OCI-LY1 (cell line): Measurements from ENCODE around the gene CALML5.

Experiments
- H2AFZ ChIP-seq: fragments of 200-600 bp; sonication (generic), shearing (Covaris generic); 2 replicates; pipeline ENCODE4 v1.6.0; 2014; ENCODE audit warnings: antibody characterized with exemption, mild to moderate bottlenecking, low read length
- H3F3A ChIP-seq: fragments of 200-600 bp; sonication (generic), shearing (Covaris generic); 2 replicates; pipeline ENCODE4 v1.6.0; 2014; ENCODE audit warnings: mild to moderate bottlenecking, antibody characterized with exemption, low read length, moderate library complexity; ENCODE audit not compliant: insufficient read depth
- H3K27ac ChIP-seq: fragments of 200-600 bp; sonication (generic); 2 replicates; pipeline ENCODE4 v1.5.1; 2014; ENCODE audit warnings: low read length, mixed run types, mild to moderate bottlenecking, low read depth; ENCODE audit not compliant: poor library complexity, severe bottlenecking
- H3K27me3 ChIP-seq: fragments of 200-600 bp; sonication (generic); 2 replicates; pipeline ENCODE4 v1.6.0; 2014; ENCODE audit warnings: antibody characterized with exemption, mild to moderate bottlenecking, low read length, moderate library complexity; ENCODE audit not compliant: insufficient read depth
- H3K36me3 ChIP-seq: fragments of 200-600 bp; sonication (generic); 2 replicates; pipeline ENCODE4 v1.6.1; 2014; ENCODE audit warnings: mild to moderate bottlenecking, antibody characterized with exemption, low read length, moderate library complexity, mixed read lengths; ENCODE audit not compliant: insufficient read depth
- H3K4me1 ChIP-seq: fragments of 200-600 bp; sonication (generic); 2 replicates; pipeline ENCODE4 v1.5.1; 2014; ENCODE audit warnings: mild to moderate bottlenecking, low read length, moderate library complexity; ENCODE audit not compliant: insufficient read depth, severe bottlenecking
- H3K4me2 ChIP-seq: fragments of 200-600 bp; sonication (generic), shearing (Covaris generic); 2 replicates; pipeline ENCODE4 v1.6.1; 2014; ENCODE audit warnings: low read length
- H3K4me3 ChIP-seq: fragments of 200-600 bp; sonication (generic); 2 replicates; pipeline ENCODE4 v1.5.1; 2014; ENCODE audit warnings: low read length, low read depth, mild to moderate bottlenecking, mixed read lengths; ENCODE audit not compliant: poor library complexity, severe bottlenecking
- H3K79me2 ChIP-seq: fragments of 200-600 bp; shearing (Covaris generic); 2 replicates; pipeline ENCODE4 v1.6.1; 2016; ENCODE audit warnings: mixed run types, low read length, mixed read lengths; ENCODE audit not compliant: insufficient read depth
- H3K9ac ChIP-seq: fragments of 200-600 bp; sonication (generic), shearing (Covaris generic); 2 replicates; pipeline ENCODE4 v1.6.1; 2014; ENCODE audit warnings: mild to moderate bottlenecking, low read length, mixed read lengths
- H3K9me2 ChIP-seq: fragments of 200-600 bp; sonication (generic), shearing (Covaris generic); 2 replicates; pipeline ENCODE4 v1.6.1; 2014; ENCODE audit warnings: low read depth, mild to moderate bottlenecking, low read length, mixed read lengths
- H3K9me3 ChIP-seq: fragments of 200-600 bp; shearing (Covaris generic); 2 replicates; pipeline ENCODE4 v1.6.1; 2014; ENCODE audit warnings: low read length, mixed read lengths
- H4K20me1 ChIP-seq: fragments of 200-600 bp; sonication (generic), shearing (Covaris generic); 2 replicates; pipeline ENCODE4 v1.6.0; 2016; ENCODE audit warnings: mild to moderate bottlenecking, low read length; ENCODE audit not compliant: insufficient read depth
- EZH2 ChIP-seq: fragments of 200-600 bp; sonication (generic), shearing (Covaris generic); IDR thresholded peaks from 2 replicates; pipeline ENCODE4 v1.8.0; 2017; ENCODE audit warnings: borderline replicate concordance, mixed run types, mild to moderate bottlenecking, antibody characterized with exemption, low read length, moderate library complexity, mixed read lengths
- TF ChIP-seq, protein P1 (sequence below): fragments of 200-600 bp; sonication (generic), shearing (Covaris generic); IDR thresholded peaks from 2 replicates; pipeline ENCODE4 v1.5.1; 2017; ENCODE audit warnings: mild to moderate bottlenecking, antibody characterized with exemption, low read length, moderate library complexity, mixed read lengths

Gene CALML5

GRCh38 chr10:5468262-5469106 lies 30.9 kb downstream of the CALML5 start:
- no peak overlapping the region for H3K4me3 ChIP-seq
- H3K4me1 ChIP-seq: no peaks in the 10 kb centered on the region
- no peaks in the 10 kb centered on the region for H3K79me2 ChIP-seq
- H3F3A ChIP-seq: no peaks in the 10 kb centered on the region
- H3K36me3 ChIP-seq: no peaks in the 10 kb centered on the region; the same call in 1 of the 2 replicates
- H3K27me3 ChIP-seq: no peaks in the 10 kb centered on the region; the same call in 1 of the 2 replicates
- H3K4me2 ChIP-seq: no peak overlapping the region
- no peak overlapping the region for H3K27ac ChIP-seq
- H3K9me2 ChIP-seq: no peaks in the 10 kb centered on the region
- no peaks in the 10 kb centered on the region for H4K20me1 ChIP-seq
- no peak for TF ChIP-seq EZH2
- H3K9ac ChIP-seq: no peak overlapping the region
- H2AFZ ChIP-seq: no peak overlapping the region
- no peaks in the 10 kb centered on the region for H3K9me3 ChIP-seq

DNA sequence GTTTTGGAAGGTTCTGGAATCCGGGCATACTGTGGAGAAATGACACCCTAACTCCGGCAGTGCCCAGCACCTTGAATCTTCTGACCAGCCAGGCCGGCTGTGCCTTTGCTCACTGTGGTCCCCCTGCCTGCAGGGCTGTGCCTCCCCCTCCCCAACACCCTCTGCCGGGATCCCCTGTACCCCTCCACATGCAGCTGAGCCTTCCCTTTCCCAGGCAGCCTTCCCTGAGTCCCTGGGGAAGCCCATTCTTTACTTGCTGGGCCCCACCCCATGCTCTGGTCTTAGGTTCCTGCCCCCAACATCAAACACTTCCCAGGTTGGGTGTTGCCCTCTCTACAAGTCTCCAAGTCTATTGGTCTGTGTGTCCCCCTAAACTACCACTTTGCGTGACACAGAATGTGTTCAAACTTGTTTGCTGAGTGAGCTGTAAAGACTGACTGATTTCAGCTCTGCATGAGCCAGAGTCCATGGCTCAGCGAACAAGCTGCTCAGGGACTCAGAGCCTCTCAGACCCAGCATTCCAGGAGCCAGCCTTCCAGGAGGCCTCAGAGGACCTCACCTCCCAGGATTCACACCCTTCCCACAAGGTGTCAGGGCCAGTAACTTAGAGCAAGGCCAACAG lies 31.6 kb downstream of the CALML5 start:
- no peaks in the 10 kb centered on the region for H3K9me3 ChIP-seq
- H3K4me3 ChIP-seq: no peak overlapping the region
- no peaks in the 10 kb centered on the region; the same call in 1 of the 2 replicates for H3K27me3 ChIP-seq
- no peaks in the 10 kb centered on the region for H3K9me2 ChIP-seq
- no peak overlapping the region for H2AFZ ChIP-seq
- no peaks in the 10 kb centered on the region for H3K79me2 ChIP-seq
- H3K9ac ChIP-seq: no peak overlapping the region
- H3F3A ChIP-seq: no peaks in the 10 kb centered on the region
- H3K27ac ChIP-seq: no peak overlapping the region
- no peak for TF ChIP-seq EZH2
- TF ChIP-seq, protein P1, sequence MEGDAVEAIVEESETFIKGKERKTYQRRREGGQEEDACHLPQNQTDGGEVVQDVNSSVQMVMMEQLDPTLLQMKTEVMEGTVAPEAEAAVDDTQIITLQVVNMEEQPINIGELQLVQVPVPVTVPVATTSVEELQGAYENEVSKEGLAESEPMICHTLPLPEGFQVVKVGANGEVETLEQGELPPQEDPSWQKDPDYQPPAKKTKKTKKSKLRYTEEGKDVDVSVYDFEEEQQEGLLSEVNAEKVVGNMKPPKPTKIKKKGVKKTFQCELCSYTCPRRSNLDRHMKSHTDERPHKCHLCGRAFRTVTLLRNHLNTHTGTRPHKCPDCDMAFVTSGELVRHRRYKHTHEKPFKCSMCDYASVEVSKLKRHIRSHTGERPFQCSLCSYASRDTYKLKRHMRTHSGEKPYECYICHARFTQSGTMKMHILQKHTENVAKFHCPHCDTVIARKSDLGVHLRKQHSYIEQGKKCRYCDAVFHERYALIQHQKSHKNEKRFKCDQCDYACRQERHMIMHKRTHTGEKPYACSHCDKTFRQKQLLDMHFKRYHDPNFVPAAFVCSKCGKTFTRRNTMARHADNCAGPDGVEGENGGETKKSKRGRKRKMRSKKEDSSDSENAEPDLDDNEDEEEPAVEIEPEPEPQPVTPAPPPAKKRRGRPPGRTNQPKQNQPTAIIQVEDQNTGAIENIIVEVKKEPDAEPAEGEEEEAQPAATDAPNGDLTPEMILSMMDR: no peak
- H4K20me1 ChIP-seq: no peaks in the 10 kb centered on the region
- no peaks in the 10 kb centered on the region for H3K4me1 ChIP-seq
- H3K36me3 ChIP-seq: no peaks in the 10 kb centered on the region; the same call in 1 of the 2 replicates
- no peak overlapping the region for H3K4me2 ChIP-seq

DNA sequence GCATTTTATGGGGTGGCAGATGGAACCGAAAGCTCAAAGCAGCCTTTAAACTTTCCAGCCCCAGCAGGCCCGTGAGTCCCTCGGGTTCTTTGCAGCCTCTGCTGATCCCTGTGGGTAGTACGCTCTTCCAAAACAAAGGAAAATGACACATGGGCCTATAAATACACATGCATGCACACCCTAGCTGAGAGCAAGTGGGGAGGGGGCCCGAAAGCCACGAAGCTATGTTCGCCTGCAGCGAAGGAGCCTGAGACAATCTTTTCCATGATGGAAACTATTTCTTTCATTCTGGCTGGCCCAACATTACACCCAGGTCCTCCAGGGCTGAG lies 32.2 kb downstream of the CALML5 start:
- Histone ChIP-seq H3K27me3 (no peaks in the 10 kb centered on the region; the same call in 1 of the 2 replicates), H3K9me3 (no peaks in the 10 kb centered on the region), H3K27ac (no peak overlapping the region), H3K4me2 (no peak overlapping the region), H2AFZ (no peak overlapping the region), H3K36me3 (no peaks in the 10 kb centered on the region; the same call in 1 of the 2 replicates), H3F3A (no peaks in the 10 kb centered on the region), H3K4me1 (no peaks in the 10 kb centered on the region), H4K20me1 (no peaks in the 10 kb centered on the region), H3K79me2 (no peaks in the 10 kb centered on the region), H3K4me3 (no peak overlapping the region), H3K9ac (no peak overlapping the region), H3K9me2 (no peaks in the 10 kb centered on the region)
- TF ChIP-seq, protein P1: no peak
- TF ChIP-seq EZH2: no peak
